WTC11 (cell line): ENCODE measurements around the gene PRSS33.

Source experiments
- E2F4 ChIP-seq: sonication (generic); formaldehyde crosslinking; IDR thresholded peaks from 2 replicates; pipeline ENCODE4 v1.8.1; 2022; ENCODE audit warnings: low read depth, mild to moderate bottlenecking, moderate library complexity, missing genetic modification reagents, borderline replicate concordance
- MAX ChIP-seq: sonication (generic); formaldehyde crosslinking; IDR thresholded peaks from 2 replicates; pipeline ENCODE4 v1.8.0; 2022; ENCODE audit warnings: mild to moderate bottlenecking, missing genetic modification reagents
- ZNF512 ChIP-seq: sonication (generic); formaldehyde crosslinking; IDR thresholded peaks from 2 replicates; pipeline ENCODE4 v1.8.1; 2022; ENCODE audit warnings: missing genetic modification reagents, borderline replicate concordance
- TF ChIP-seq, protein P1 (sequence below): sonication (generic); formaldehyde crosslinking; IDR thresholded peaks from 2 replicates; pipeline ENCODE4 v1.8.1; 2023; ENCODE audit warnings: mild to moderate bottlenecking, missing genetic modification reagents, borderline replicate concordance
- TF ChIP-seq, protein P2 (sequence below): sonication (generic); formaldehyde crosslinking; IDR thresholded peaks from 2 replicates; pipeline ENCODE4 v1.8.0; 2022; ENCODE audit warnings: mild to moderate bottlenecking, missing genetic modification reagents

DNA sequence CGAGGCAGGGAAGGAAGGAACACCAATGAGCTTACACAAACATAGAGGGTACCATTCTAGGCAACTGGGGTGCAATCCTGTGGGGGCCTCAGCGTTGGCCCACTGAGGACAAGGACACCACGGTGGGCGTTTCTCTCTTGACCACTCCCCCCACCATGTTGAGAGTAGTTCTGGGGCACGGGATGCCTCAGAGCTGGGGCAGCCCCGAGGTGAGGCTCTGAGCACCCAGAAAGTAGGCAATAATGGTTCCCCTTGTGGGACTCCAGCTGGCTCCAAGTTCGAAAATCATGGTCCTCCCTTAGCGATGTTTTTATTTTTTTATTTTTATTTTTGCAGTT is 34.8 kb upstream of the PRSS33 start:
- TF ChIP-seq ZNF512 = no peak
- no peak for TF ChIP-seq E2F4 (CRISPR knock-in tag)
- TF ChIP-seq MAX (CRISPR knock-in tag) = no peak
- TF ChIP-seq, protein P1, sequence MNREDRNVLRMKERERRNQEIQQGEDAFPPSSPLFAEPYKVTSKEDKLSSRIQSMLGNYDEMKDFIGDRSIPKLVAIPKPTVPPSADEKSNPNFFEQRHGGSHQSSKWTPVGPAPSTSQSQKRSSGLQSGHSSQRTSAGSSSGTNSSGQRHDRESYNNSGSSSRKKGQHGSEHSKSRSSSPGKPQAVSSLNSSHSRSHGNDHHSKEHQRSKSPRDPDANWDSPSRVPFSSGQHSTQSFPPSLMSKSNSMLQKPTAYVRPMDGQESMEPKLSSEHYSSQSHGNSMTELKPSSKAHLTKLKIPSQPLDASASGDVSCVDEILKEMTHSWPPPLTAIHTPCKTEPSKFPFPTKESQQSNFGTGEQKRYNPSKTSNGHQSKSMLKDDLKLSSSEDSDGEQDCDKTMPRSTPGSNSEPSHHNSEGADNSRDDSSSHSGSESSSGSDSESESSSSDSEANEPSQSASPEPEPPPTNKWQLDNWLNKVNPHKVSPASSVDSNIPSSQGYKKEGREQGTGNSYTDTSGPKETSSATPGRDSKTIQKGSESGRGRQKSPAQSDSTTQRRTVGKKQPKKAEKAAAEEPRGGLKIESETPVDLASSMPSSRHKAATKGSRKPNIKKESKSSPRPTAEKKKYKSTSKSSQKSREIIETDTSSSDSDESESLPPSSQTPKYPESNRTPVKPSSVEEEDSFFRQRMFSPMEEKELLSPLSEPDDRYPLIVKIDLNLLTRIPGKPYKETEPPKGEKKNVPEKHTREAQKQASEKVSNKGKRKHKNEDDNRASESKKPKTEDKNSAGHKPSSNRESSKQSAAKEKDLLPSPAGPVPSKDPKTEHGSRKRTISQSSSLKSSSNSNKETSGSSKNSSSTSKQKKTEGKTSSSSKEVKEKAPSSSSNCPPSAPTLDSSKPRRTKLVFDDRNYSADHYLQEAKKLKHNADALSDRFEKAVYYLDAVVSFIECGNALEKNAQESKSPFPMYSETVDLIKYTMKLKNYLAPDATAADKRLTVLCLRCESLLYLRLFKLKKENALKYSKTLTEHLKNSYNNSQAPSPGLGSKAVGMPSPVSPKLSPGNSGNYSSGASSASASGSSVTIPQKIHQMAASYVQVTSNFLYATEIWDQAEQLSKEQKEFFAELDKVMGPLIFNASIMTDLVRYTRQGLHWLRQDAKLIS = no peak
- TF ChIP-seq, protein P2, sequence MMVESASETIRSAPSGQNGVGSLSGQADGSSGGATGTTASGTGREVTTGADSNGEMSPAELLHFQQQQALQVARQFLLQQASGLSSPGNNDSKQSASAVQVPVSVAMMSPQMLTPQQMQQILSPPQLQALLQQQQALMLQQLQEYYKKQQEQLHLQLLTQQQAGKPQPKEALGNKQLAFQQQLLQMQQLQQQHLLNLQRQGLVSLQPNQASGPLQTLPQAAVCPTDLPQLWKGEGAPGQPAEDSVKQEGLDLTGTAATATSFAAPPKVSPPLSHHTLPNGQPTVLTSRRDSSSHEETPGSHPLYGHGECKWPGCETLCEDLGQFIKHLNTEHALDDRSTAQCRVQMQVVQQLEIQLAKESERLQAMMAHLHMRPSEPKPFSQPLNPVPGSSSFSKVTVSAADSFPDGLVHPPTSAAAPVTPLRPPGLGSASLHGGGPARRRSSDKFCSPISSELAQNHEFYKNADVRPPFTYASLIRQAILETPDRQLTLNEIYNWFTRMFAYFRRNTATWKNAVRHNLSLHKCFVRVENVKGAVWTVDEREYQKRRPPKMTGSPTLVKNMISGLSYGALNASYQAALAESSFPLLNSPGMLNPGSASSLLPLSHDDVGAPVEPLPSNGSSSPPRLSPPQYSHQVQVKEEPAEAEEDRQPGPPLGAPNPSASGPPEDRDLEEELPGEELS (CRISPR knock-in tag) = no peak
